K562 (cell line): ENCODE data around the gene IRF3. TPM values are rescaled to one million over a fixed set of nuclear protein-coding genes. Genes with fewer than 3 reads are reported as not detected.

Source experiments
- AFF1 ChIP-seq, 2 experiments: fragments of 450-650 bp; IDR thresholded peaks; 2 replicates each; pipeline ENCODE4 v1.6.1; 2018; ENCODE audit warnings: mild to moderate bottlenecking in 2 of 2, low read depth in 1 of 2; ENCODE audit not compliant: partially characterized antibody in 2 of 2
- ARID3B ChIP-seq: fragments of 250-450 bp; sonication (Bioruptor Pico); IDR thresholded peaks from 2 replicates; pipeline ENCODE4 v1.4.0; 2020; ENCODE audit warnings: borderline replicate concordance
- CREB3 ChIP-seq: fragments of 450-650 bp; conservative IDR thresholded peaks from 2 replicates; pipeline ENCODE4 v1.6.1; 2016; ENCODE audit warnings: missing genetic modification characterization, low read depth, mild to moderate bottlenecking, missing compliant biosample characterization, moderate library complexity
- E2F5 ChIP-seq: sonication (generic); formaldehyde crosslinking; IDR thresholded peaks from 2 replicates; pipeline ENCODE4 v1.8.0; 2022; ENCODE audit warnings: mild to moderate bottlenecking, missing genetic modification reagents
- HES1 ChIP-seq: fragments of 450-650 bp; IDR thresholded peaks from 2 replicates; pipeline ENCODE4 v1.6.1; 2016; ENCODE audit warnings: low read depth, mild to moderate bottlenecking, moderate library complexity
- KDM5B ChIP-seq: fragments of 200-600 bp; sonication (generic); IDR thresholded peaks from 2 replicates; pipeline ENCODE4 v1.6.1; 2012; ENCODE audit warnings: low read depth, mild to moderate bottlenecking, moderate library complexity, low read length, control low read depth, inconsistent platforms; ENCODE audit not compliant: insufficient replicate concordance
- MNT ChIP-seq, 2 experiments: fragments of 450-650 bp; conservative IDR thresholded peaks; 2 replicates each; pipeline ENCODE4 v1.6.1; 2017; ENCODE audit warnings: mild to moderate bottlenecking in 2 of 2, moderate library complexity in 2 of 2
- NR4A1 ChIP-seq, 2 experiments: fragments of 250-450 bp in 1 of 2; fragments of 450-650 bp in 1 of 2; sonication (Bioruptor Pico) in 1 of 2; IDR thresholded peaks; 2 replicates each; pipeline versions ENCODE4 v1.4.0 to v1.6.1; 2016 to 2020; ENCODE audit warnings: mild to moderate bottlenecking in 2 of 2, missing compliant biosample characterization in 1 of 2, missing genetic modification characterization in 1 of 2, moderate library complexity in 1 of 2
- POLR2AphosphoS5 ChIP-seq: IDR thresholded peaks from 2 replicates; pipeline ENCODE4 v1.6.1; 2011; ENCODE audit warnings: mild to moderate bottlenecking, low read depth, low read length, moderate library complexity; ENCODE audit not compliant: control insufficient read depth, insufficient read depth
- SMC3 ChIP-seq: conservative IDR thresholded peaks from 2 replicates; pipeline ENCODE4 v1.6.1; 2011; ENCODE audit warnings: low read depth, low read length, improper control_type of control experiment; ENCODE audit not compliant: insufficient read depth
- ZNF398 ChIP-seq: fragments of 250-450 bp; sonication (Bioruptor Pico); IDR thresholded peaks from 2 replicates; pipeline ENCODE4 v1.8.0; 2021; ENCODE audit warnings: moderate library complexity, mild to moderate bottlenecking, inconsistent platforms
- ZNF830 ChIP-seq: fragments of 250-450 bp; sonication (Bioruptor Pico); IDR thresholded peaks from 2 replicates; pipeline ENCODE4 v1.5.0; 2021; ENCODE audit warnings: mild to moderate bottlenecking
- polyA plus RNA-seq, 8 experiments: library from polyadenylated mRNA; depleted of rRNA in 4 of 8; stranded (reverse) in 5 of 8; unstranded in 3 of 8; fragments of >200 nt; fragmentation: Nextera tagmentation in 2 of 8; fragmentation: Illumina TruSeq in 1 of 8; extraction: Ambion mirVana in 2 of 8; extraction: Trizol in 1 of 8; gene quantifications; 2 replicates each; pipeline versions ENCODE4 v1.2.1 to v1.2.3, GENCODE V29; 2011 to 2014; ENCODE audit warnings: inconsistent platforms in 1 of 8, missing spikeins in 1 of 8
- total RNA-seq, 7 experiments: library from RNA; depleted of rRNA in 6 of 7; stranded (reverse); fragments of >200 nt in 6 of 7; fragmentation: Illumina TruSeq in 2 of 7; extraction: Trizol in 2 of 7; gene quantifications; 2 replicates each; pipeline versions ENCODE4 v1.2.1 to v1.2.3, GENCODE V29; 2011 to 2021; ENCODE audit warnings: low replicate concordance in 1 of 7

IRF3 gene
- total and polyA plus RNA-seq, 9 of the 15 experiments (the other 6 are each of a cell fraction or from before 2014, with no cell fraction given), result 7.5 to 145 (median 65.4) TPM

- TF ChIP-seq AFF1 (IDR thresholded peaks at IDR 0.05; ENCODE audit: low read depth in 1 of 2, partially characterized antibody in 2 of 2) (no peak), HES1 (no peak), POLR2AphosphoS5 (peak; percentile 73), MNT (conservative IDR thresholded peaks at IDR 0.05) (peak; percentile 100), ZNF830 (peak; percentile 90; the same call in 1 of the 2 replicates), NR4A1 (CRISPR knock-in tag; IDR thresholded peaks at IDR 0.05) (0 out of 2 replicates have a peak, but pooled peaks have one; percentile 53), NR4A1 (tag; IDR thresholded peaks at IDR 0.05) (no peak), SMC3 (no peak), ARID3B (CRISPR knock-in tag) (0 out of 2 replicates have a peak, but pooled peaks have one; percentile 38), E2F5 (CRISPR knock-in tag) (no peak), CREB3 (no peak), ZNF398 (CRISPR knock-in tag) (no peak), KDM5B (peak; percentile 81)
Measured at GRCh38 chr19:49677231-49677900, 11.7 kb upstream of the IRF3 start, which contains the start of gene PRMT1 (continued).
